OCI-LY3 (cell line): ENCODE measurements around the gene PLGRKT.
A peak's percentile ranks its signal among the peaks of the same experiment; 100 is the strongest.
"Not testable (repeated sequence)": the region's sequence is repeated elsewhere in the genome, so short reads cannot be mapped to it uniquely, and the experiment has no call there.

Source experiments
- H2AFZ ChIP-seq: fragments of 200-600, 300-600 bp; shearing (Covaris generic); 2 replicates; pipeline ENCODE4 v1.6.0; 2014; ENCODE audit warnings: antibody characterized with exemption, low read depth, low read length
- H3K27ac ChIP-seq: fragments of 200-600, 300-600 bp; sonication (generic); 2 replicates; pipeline ENCODE4 v1.5.1; 2014; ENCODE audit warnings: mild to moderate bottlenecking, low read length, moderate library complexity, mixed read lengths
- H3K27me3 ChIP-seq: fragments of 200-600, 300-600 bp; sonication (generic); 2 replicates; pipeline ENCODE4 v1.6.1; 2014; ENCODE audit warnings: low read depth, low read length, mixed read lengths
- H3K36me3 ChIP-seq: fragments of 200-600, 300-600 bp; sonication (generic); replicated peaks from 2 replicates; pipeline ENCODE3; 2014; ENCODE audit warnings: low read depth, low read length, mixed read lengths
- H3K4me1 ChIP-seq: fragments of 300-600, 200-600 bp; sonication (generic); 2 replicates; pipeline ENCODE4 v1.6.1; 2014; ENCODE audit warnings: low read length, mixed read lengths
- H3K4me2 ChIP-seq: fragments of 200-600, 300-600 bp; sonication (generic); 2 replicates; pipeline ENCODE4 v1.6.1; 2014; ENCODE audit warnings: low read length, mixed read lengths
- H3K4me3 ChIP-seq: fragments of 300-600, 200-600 bp; sonication (generic); 2 replicates; pipeline ENCODE4 v1.5.1; 2014; ENCODE audit warnings: antibody characterized with exemption, mild to moderate bottlenecking, low read length, moderate library complexity
- H3K79me2 ChIP-seq: fragments of 300-600, 200-600 bp; shearing (Covaris generic); 2 replicates; pipeline ENCODE4 v1.6.1; 2014; ENCODE audit warnings: mild to moderate bottlenecking, low read length, mixed read lengths
- H3K9ac ChIP-seq: fragments of 300-600, 200-600 bp; shearing (Covaris generic); 2 replicates; pipeline ENCODE4 v1.6.0; 2014; ENCODE audit warnings: mild to moderate bottlenecking, low read length, moderate library complexity
- H3K9me3 ChIP-seq: fragments of 200-600, 300-600 bp; shearing (Covaris generic); 2 replicates; pipeline ENCODE4 v1.6.1; 2014; ENCODE audit warnings: low read length, mixed read lengths; ENCODE audit not compliant: insufficient read depth
- H4K20me1 ChIP-seq: fragments of 200-600, 300-600 bp; sonication (generic); 2 replicates; pipeline ENCODE4 v1.6.1; 2016; ENCODE audit warnings: low read length, mixed read lengths; ENCODE audit not compliant: insufficient read depth
- EZH2phosphoT487 ChIP-seq: fragments of 200-600 bp; shearing (Covaris generic); IDR thresholded peaks from 2 replicates; pipeline ENCODE4 v1.6.1; 2018; ENCODE audit warnings: antibody characterized with exemption, mixed run types, low read depth
- TF ChIP-seq, protein P1 (sequence below): fragments of 200-600, 300-600 bp; sonication (generic); IDR thresholded peaks from 2 replicates; pipeline ENCODE4 v1.5.1; 2014; ENCODE audit warnings: antibody characterized with exemption, low read length, low read depth

The PLGRKT gene

DNA sequence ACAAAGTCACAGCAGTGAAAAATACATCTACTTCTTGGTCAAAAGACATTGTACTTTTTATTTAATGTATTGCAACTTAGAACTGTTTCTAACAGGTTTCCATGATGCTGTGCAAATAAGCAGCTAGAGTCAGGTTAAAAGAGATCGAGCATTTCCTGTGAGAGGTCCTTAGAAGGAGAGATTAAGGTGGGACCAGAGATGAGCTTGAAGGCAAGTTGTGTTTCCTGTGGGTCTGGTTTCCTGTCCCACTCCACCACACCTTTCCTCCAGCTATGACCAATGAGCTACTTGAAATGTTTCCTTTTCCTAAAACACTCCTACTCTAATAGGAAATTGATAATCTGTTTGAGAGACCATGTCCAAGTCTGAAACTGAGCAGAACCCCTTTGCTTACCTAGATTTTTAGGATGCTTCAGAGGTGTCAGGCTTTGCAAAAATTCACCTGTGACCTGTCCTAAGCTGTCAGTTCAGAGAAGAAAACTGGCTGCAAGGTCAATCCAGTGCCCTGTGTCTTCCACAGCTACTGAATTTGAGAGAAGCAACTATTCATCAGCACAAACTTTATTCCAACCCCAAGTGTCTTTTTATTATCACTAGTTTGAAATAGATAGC, 85.0 kb downstream of the PLGRKT start:
- Histone ChIP-seq H3K9me3 (peaks cover 5% of the 10 kb centered on the region; the same call in 1 of the 2 replicates), H3K27ac (no peak overlapping the region), H4K20me1 (no peaks in the 10 kb centered on the region), H3K79me2 (no peaks in the 10 kb centered on the region), H3K4me2 (no peak overlapping the region), H3K27me3 (no peaks in the 10 kb centered on the region), H3K36me3 (no peaks in the 10 kb centered on the region), H3K9ac (no peak overlapping the region), H3K4me3 (no peak overlapping the region), H2AFZ (no peak overlapping the region), H3K4me1 (no peaks in the 10 kb centered on the region)
- TF ChIP-seq EZH2phosphoT487, result no peak
- TF ChIP-seq, protein P1, sequence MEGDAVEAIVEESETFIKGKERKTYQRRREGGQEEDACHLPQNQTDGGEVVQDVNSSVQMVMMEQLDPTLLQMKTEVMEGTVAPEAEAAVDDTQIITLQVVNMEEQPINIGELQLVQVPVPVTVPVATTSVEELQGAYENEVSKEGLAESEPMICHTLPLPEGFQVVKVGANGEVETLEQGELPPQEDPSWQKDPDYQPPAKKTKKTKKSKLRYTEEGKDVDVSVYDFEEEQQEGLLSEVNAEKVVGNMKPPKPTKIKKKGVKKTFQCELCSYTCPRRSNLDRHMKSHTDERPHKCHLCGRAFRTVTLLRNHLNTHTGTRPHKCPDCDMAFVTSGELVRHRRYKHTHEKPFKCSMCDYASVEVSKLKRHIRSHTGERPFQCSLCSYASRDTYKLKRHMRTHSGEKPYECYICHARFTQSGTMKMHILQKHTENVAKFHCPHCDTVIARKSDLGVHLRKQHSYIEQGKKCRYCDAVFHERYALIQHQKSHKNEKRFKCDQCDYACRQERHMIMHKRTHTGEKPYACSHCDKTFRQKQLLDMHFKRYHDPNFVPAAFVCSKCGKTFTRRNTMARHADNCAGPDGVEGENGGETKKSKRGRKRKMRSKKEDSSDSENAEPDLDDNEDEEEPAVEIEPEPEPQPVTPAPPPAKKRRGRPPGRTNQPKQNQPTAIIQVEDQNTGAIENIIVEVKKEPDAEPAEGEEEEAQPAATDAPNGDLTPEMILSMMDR, result no peak

DNA sequence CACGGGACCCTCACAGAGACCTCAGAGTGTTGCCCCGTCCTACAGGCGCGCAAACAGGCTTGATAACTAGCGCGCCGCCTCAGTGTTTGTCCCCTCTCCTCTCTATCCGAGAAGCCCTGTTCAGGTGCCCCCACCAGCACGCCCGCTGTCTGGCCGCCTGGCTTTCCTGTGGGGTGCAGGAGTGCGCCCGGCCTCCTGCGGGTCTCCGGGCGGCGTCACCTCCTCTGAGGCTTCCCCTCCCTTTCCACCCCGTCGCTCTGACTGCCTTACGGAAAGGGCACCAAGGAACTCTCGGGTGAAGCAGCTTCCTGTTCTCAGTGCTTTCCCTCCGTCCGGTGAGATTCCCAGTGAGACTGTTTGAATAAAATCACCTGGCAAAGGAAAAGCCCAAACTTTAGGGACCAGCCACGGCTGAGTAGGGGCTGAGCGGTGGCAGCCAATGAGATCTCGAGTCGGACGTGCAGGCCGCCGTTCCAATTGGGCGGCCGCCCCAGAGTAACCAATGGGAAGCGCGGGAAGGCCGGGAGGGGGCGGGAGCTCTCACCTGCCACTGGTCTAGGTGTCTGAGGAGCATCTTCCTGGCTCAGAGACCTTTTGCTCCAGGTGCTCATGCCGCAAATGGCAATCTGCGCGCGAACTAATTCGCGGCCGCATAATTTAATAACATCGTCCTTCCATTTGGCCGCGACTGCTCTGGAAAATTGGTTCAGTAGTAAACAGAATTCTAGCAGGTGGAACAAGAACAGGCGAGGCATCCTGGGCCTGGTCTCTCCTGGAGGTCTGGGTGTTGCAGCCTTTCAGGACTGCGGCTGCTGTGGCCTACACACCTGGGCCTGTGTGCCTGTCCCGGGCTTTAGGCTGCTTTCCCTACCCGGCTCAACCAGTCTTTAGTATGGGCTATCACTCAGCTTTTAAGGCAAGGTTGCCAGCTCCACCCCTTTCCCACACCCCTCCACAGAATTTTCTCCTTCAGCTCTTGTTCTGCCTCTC, 98.4 kb downstream of the PLGRKT start, which contains the start of gene RLN1:
Gene RLN1, minus strand, starts transcription at position 885 of the 990 bp plus-strand sequence. Its CDS starts 130 bp downstream, at position 755.
- not testable (repeated sequence) for H3K9ac ChIP-seq, H4K20me1 ChIP-seq, H3K79me2 ChIP-seq, H3K36me3 ChIP-seq, H3K27ac ChIP-seq, H3K4me1 ChIP-seq, H3K9me3 ChIP-seq, H3K27me3 ChIP-seq
- Histone ChIP-seq H2AFZ (peak within 1 kb of the TSS; percentile 66), H3K4me3 (peak within 1 kb of the TSS; percentile 65), H3K4me2 (peak within 1 kb of the TSS; percentile 61)

DNA sequence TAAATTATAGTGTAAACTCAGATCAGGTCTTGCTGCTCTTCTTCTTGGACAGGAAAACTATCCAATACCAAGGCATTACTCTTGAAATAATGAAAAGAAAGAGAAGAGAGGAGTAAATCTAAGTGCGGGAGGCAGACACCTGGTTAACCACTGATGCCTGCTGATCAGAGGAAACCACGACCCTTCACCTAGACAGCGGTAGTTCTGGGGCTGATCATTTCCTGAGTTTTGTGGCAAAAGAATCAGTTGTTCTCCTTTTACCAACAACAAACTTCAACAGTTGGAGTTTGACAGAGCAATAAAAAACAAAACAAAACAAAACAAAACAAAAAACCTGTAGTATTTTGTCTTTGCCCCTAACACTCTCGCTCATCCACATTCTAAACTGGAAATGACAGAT, 101.0 kb downstream of the PLGRKT start:
- no peak overlapping the region for H3K4me2 ChIP-seq
- H3K27ac ChIP-seq, result no peak overlapping the region
- H2AFZ ChIP-seq, result no peak overlapping the region

DNA sequence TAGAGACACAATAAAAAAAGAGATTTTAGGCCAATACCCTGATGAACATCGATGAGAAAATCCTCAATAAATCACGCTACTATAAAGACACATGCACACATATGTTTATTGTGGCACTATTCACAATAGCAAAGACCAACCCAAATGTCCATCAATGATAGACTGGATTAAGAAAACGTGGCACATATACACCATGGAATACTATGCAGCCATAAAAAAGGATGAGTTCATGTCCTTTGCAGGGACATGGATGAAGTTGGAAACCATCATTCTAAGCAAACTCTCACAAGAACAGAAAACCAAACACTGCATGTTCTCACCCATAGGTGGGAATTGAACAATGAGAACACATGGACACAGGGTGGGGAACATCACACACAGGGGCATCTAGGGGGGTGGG, 106.4 kb downstream of the PLGRKT start:
- not testable (repeated sequence) for H3K79me2 ChIP-seq, H3K36me3 ChIP-seq, H3K27ac ChIP-seq, H3K4me1 ChIP-seq, H3K4me3 ChIP-seq, H3K4me2 ChIP-seq, H3K9me3 ChIP-seq, H4K20me1 ChIP-seq, H3K27me3 ChIP-seq, H2AFZ ChIP-seq, H3K9ac ChIP-seq

More for the DNA sequence above, 101.0 kb downstream of the PLGRKT start:
- Histone ChIP-seq H3K9ac (no peak overlapping the region), H4K20me1 (no peaks in the 10 kb centered on the region), H3K79me2 (no peaks in the 10 kb centered on the region), H3K27me3 (no peaks in the 10 kb centered on the region), H3K9me3 (no peaks in the 10 kb centered on the region), H3K36me3 (no peaks in the 10 kb centered on the region), H3K4me3 (no peak overlapping the region), H3K4me1 (peaks cover 4% of the 10 kb centered on the region)
- TF ChIP-seq, protein P1, result no peak
- TF ChIP-seq EZH2phosphoT487, result no peak
